Measurements from ENCODE around the gene KATNAL2.

Gene KATNAL2

GRCh38 chr18:47118981-47119380, 201.6 kb downstream of the KATNAL2 start:
- no peak for DNase-seq

- no peak for DNase-seq
Measured at GRCh38 chr18:47120428-47120827, 203.0 kb downstream of the KATNAL2 start.

- DNase-seq, result no peak
Measured at GRCh38 chr18:47121146-47121545, 203.7 kb downstream of the KATNAL2 start.

GRCh38 chr18:47141289-47141688, 223.9 kb downstream of the KATNAL2 start:
- no peak for DNase-seq

GRCh38 chr18:47143153-47143552, 225.8 kb downstream of the KATNAL2 start:
- DNase-seq, result no peak

- no peak for DNase-seq
Measured at GRCh38 chr18:47143899-47144485, 226.6 kb downstream of the KATNAL2 start.

- DNase-seq, result no peak
Measured at GRCh38 chr18:47146206-47146605, 228.8 kb downstream of the KATNAL2 start.

GRCh38 chr18:47149457-47150028, 232.1 kb downstream of the KATNAL2 start:
- DNase-seq, result no peak

- DNase-seq, result peak; percentile 55 to 75
Measured at GRCh38 chr18:47150029-47150823, 232.8 kb downstream of the KATNAL2 start, which contains the start of gene HDHD2. TSS of gene HDHD2 (minus strand) at chr18:47150500. CDS start at chr18:47136439, 14,061 bp downstream.

- no peak for DNase-seq
Measured at GRCh38 chr18:47150824-47151366, 233.5 kb downstream of the KATNAL2 start.

GRCh38 chr18:47151439-47151838, 234.0 kb downstream of the KATNAL2 start:
- DNase-seq, result no peak

Data from NCI-H446 (cell line).